ENCODE measurements around the gene PDX1. TPM values are rescaled to one million over a fixed set of nuclear protein-coding genes. Genes with fewer than 3 reads are reported as not detected.

The PDX1 gene
- total and polyA plus RNA-seq, 9 of the 15 experiments (the other 6 are each of a cell fraction or from before 2014, with no cell fraction given): not detected

DNA sequence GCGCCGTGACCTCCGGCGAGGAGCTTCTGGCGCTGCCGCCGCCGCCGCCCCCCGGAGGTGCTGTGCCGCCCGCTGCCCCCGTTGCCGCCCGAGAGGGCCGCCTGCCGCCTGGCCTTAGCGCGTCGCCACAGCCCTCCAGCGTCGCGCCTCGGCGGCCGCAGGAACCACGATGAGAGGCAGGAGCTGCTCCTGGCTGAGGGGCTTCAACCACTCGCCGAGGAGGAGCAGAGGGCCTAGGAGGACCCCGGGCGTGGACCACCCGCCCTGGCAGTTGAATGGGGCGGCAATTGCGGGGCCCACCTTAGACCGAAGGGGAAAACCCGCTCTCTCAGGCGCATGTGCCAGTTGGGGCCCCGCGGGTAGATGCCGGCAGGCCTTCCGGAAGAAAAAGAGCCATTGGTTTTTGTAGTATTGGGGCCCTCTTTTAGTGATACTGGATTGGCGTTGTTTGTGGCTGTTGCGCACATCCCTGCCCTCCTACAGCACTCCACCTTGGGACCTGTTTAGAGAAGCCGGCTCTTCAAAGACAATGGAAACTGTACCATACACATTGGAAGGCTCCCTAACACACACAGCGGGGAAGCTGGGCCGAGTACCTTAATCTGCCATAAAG, 4.8 kb downstream of the PDX1 start:
- ChIA-PET CTCF (ENCODE audit: low intra/inter-chr PET ratio) (no interaction called here), POLR2A (interaction anchor here (1.1 kb wide), 1 partner anchor 8 kb away, joined by 3 read pairs; no protein-coding TSS in a partner anchor)
- peaks cover 0 to 8% of the 10 kb centered on the region in 2 experiments; a peak in 2 of 5 replicates for H3K4me1 ChIP-seq (replicated peaks in 1 of 2; ENCODE audit: control insufficient read depth in 2 of 2, insufficient read depth in 2 of 2, low read length in 2 of 2)
- in situ Hi-C loops (cut with MboI) (no loop called here), intact Hi-C loops (cut with micrococcal nuclease) (no loop called here)
- no TSS peak for BruUV-seq (replicated peaks)
- no peak for TF ChIP-seq ZNF197 (CRISPR knock-in tag; IDR thresholded peaks at IDR 0.05; ENCODE audit: low read depth)
- TF ChIP-seq, protein P1, sequence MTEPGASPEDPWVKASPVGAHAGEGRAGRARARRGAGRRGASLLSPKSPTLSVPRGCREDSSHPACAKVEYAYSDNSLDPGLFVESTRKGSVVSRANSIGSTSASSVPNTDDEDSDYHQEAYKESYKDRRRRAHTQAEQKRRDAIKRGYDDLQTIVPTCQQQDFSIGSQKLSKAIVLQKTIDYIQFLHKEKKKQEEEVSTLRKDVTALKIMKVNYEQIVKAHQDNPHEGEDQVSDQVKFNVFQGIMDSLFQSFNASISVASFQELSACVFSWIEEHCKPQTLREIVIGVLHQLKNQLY (CRISPR knock-in tag; conservative IDR thresholded peaks at IDR 0.05): no peak
- TF ChIP-seq, protein P2, sequence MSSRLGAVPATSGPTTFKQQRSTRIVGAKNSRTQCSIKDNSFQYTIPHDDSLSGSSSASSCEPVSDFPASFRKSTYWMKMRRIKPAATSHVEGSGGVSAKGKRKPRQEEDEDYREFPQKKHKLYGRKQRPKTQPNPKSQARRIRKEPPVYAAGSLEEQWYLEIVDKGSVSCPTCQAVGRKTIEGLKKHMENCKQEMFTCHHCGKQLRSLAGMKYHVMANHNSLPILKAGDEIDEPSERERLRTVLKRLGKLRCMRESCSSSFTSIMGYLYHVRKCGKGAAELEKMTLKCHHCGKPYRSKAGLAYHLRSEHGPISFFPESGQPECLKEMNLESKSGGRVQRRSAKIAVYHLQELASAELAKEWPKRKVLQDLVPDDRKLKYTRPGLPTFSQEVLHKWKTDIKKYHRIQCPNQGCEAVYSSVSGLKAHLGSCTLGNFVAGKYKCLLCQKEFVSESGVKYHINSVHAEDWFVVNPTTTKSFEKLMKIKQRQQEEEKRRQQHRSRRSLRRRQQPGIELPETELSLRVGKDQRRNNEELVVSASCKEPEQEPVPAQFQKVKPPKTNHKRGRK (tag; IDR thresholded peaks at IDR 0.05): no peak
- TF ChIP-seq ZNF707 (CRISPR knock-in tag; conservative IDR thresholded peaks at IDR 0.05): no peak
- no peak for TF ChIP-seq ZNF263 (CRISPR knock-in tag; IDR thresholded peaks at IDR 0.05; ENCODE audit: borderline replicate concordance)
- no peak for TF ChIP-seq MTF1 (CRISPR knock-in tag; IDR thresholded peaks at IDR 0.05; ENCODE audit: borderline replicate concordance)
- TF ChIP-seq THRAP3 (IDR thresholded peaks at IDR 0.05; ENCODE audit: borderline replicate concordance): no peak
- TF ChIP-seq, protein P3, sequence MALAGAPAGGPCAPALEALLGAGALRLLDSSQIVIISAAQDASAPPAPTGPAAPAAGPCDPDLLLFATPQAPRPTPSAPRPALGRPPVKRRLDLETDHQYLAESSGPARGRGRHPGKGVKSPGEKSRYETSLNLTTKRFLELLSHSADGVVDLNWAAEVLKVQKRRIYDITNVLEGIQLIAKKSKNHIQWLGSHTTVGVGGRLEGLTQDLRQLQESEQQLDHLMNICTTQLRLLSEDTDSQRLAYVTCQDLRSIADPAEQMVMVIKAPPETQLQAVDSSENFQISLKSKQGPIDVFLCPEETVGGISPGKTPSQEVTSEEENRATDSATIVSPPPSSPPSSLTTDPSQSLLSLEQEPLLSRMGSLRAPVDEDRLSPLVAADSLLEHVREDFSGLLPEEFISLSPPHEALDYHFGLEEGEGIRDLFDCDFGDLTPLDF (CRISPR knock-in tag; IDR thresholded peaks at IDR 0.05): no peak
- TF ChIP-seq SRSF7 (optimal IDR thresholded peaks at IDR 0.05; ENCODE audit: low read depth, low read length): no peak
- TF ChIP-seq NUFIP1 (IDR thresholded peaks at IDR 0.05; ENCODE audit: partially characterized antibody): no peak
- no peak for TF ChIP-seq DIDO1 (tag; IDR thresholded peaks at IDR 0.05; ENCODE audit: low read depth)
- no peak for TF ChIP-seq NCOA6 (IDR thresholded peaks at IDR 0.05)
- no peak for TF ChIP-seq ZNF12 (CRISPR knock-in tag; IDR thresholded peaks at IDR 0.05)
- no peak for TF ChIP-seq SMARCC2 (IDR thresholded peaks at IDR 0.05; ENCODE audit: low read depth)
- no peak for TF ChIP-seq ZNF408 (CRISPR knock-in tag; IDR thresholded peaks at IDR 0.05; ENCODE audit: low read depth)
- no peak for TF ChIP-seq KAT8 (IDR thresholded peaks at IDR 0.05; ENCODE audit: low read depth)
- H3K79me2 ChIP-seq (ENCODE audit: control insufficient read depth, insufficient read depth, low read length): no peaks in the 10 kb centered on the region
- H3K9me1 ChIP-seq (ENCODE audit: control insufficient read depth, insufficient read depth, low read length): no peaks in the 10 kb centered on the region
- peaks cover 2 to 62% of the 10 kb centered on the region in 2 experiments; a peak in 4 of 5 replicates for H3K27me3 ChIP-seq (ENCODE audit: control insufficient read depth in 2 of 2, insufficient read depth in 2 of 2, low read length in 2 of 2)
- H3K36me3 ChIP-seq (ENCODE audit: control insufficient read depth, insufficient read depth, low read length): no peaks in the 10 kb centered on the region
- 53% methylated on average over 12 of the region's 46 CpGs for WGBS (ENCODE audit: insufficient coverage, low coverage, missing lambda C conversion rate)
- no peak for FAIRE-seq
- no peak overlapping the region for H3K4me2 ChIP-seq (ENCODE audit: insufficient read depth, low read length)
- DNase-seq (ENCODE audit: extremely low read depth in 1 of 4, low spot score in 3 of 4): no peak
- H3K27ac ChIP-seq (ENCODE audit: extremely low read depth, low read depth, low read length): no peak overlapping the region
- H4K20me1 ChIP-seq (replicated peaks; ENCODE audit: control insufficient read depth, insufficient read depth, low read length): no peaks in the 10 kb centered on the region
- no peaks in the 10 kb centered on the region for H3K9me3 ChIP-seq (replicated peaks; ENCODE audit: control insufficient read depth, insufficient read depth, low read depth, low read length)
- no peak for ATAC-seq
- no peak overlapping the region for H2AFZ ChIP-seq (ENCODE audit: low read depth, low read length)
- H3K4me3 ChIP-seq: no peak overlapping the region
- H3K9ac ChIP-seq (ENCODE audit: insufficient read depth in 1 of 2, low read depth in 2 of 2, low read length in 2 of 2): no peak overlapping the region

All from K562 (cell line).